HG02623 (cell line): ENCODE data around the gene GTF2A1.

Source experiments
- ATAC-seq: cut with Tn5 transposase; IDR thresholded peaks from one replicate; pipeline ENCODE4 v1.9.1; 2021; ENCODE audit warnings: moderate library complexity; ENCODE audit not compliant: unreplicated experiment

GTF2A1 gene

GRCh38 chr14:81179631-81180030, 41.1 kb downstream of the GTF2A1 start:
- no peak for ATAC-seq

DNA sequence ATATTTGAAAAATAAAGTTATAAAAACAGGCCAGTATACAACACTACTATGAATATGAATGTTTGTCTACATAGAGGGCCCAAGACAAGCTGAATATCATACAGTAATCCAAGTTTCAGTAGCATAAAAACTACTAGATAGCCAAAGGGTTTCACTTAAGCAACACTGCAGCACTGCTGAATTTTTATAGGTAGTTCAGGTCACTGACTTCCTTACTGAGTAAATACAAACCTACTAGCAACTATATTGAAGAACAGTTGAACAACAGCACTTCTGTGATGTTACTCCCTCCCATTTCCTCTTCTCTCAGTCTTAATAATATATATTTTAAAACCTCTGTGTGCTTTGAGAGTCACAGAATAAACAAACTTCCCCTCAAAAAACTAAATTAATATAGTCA, 42.7 kb downstream of the GTF2A1 start:
- peak; percentile 57 for ATAC-seq

DNA sequence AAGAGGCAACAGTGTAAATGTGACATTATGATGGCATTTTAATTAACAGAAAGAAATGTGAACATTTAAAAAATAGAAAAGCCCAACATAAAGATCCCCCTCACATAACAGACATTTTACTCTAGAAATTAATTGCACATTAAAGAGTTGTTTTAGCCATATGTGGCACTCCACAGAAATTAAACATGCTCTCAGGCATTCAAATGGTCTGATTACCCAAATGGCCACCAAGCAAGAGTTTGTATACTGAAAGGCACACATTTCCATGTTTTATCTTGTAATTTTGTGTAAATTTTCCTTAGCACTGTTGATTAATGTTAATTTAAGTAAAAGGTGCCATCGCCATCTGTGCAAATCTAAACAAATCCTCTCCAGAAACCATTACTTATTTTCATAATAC, 43.5 kb downstream of the GTF2A1 start:
- ATAC-seq = no peak

- ATAC-seq = no peak
Measured at GRCh38 chr14:81176241-81176640, 44.5 kb downstream of the GTF2A1 start.

GRCh38 chr14:81172881-81173280, 47.9 kb downstream of the GTF2A1 start:
- ATAC-seq = peak; percentile 27

- ATAC-seq = peak; percentile 23
Measured at GRCh38 chr14:81172353-81172752, 48.4 kb downstream of the GTF2A1 start.

GRCh38 chr14:81170829-81171195, 49.9 kb downstream of the GTF2A1 start:
- ATAC-seq = no peak

DNA sequence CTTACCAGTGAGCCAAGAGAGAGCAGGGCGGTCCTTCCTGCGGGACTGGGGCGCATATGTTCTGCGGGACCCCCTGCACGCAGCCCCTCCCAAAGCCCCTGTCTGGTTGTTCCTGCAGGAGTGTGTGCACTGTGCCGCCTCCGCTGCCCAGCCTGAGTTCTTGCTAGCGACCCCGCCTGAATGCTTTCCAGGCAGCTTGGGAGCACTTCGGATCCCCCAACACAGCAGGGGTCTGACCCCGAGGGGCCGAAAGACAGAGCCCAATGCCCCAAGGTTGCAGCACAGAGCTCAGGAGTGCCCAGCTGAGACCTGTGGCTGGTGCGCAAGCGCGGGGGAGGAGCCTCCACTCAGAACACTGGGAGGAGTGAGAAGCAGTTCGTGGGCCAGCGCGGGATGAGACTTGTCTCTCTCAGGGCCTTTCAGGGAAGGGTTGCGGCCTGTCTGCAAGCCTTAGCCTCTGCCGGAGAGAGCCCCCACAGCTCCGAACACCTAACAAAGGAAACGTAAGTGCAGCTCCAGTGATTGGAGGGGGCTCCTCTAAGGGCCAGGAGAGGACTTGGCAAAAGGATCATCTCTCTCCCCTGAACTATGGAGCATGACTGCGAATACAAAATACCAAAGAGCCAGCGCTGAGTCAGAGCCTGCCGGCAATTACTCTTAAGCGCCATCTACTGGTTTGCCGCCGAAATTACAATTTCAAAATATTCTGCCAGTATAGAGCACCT, 50.5 kb downstream of the GTF2A1 start:
- ATAC-seq = peak; percentile 94

- ATAC-seq = peak; percentile 6
Measured at GRCh38 chr14:81169711-81170103, 51.1 kb downstream of the GTF2A1 start.

DNA sequence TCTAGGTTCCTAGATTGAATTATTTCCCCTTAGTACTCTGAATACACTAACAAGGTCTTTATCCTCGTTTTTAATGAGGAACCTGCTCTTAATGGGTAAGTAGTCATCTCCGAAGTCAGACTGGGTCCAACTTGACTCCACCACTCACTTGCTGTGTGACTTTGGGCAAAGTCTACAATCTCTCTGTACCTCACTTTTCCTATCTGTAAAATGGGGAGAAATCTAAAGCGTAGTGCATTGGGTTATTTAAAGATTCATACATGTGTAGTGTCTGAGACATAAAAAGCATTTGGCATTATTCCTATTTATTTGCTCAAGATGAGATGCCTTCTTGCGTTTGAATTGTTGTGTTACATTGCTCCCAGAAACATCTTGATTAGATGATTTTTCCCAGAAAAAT, 51.5 kb downstream of the GTF2A1 start:
- no peak for ATAC-seq

DNA sequence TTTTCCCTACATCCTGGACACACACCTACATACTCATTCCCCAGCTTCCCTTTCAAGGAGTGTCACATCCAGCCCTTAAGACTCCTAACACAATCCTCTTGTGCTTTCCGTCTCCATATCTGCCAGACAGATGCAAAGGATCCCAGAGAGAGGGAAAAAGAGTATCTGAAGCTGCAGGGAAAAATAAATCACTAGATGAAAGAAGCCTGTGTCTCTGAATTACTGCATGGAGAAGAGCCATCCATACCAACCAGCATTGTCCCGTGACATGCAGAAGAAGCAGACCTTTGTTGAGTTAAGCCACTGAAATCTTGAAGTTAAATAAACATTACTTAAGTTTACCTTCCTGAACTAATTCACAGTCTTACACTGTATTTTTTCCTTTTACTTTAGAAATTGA, 54.6 kb downstream of the GTF2A1 start:
- ATAC-seq = no peak

- no peak for ATAC-seq
Measured at GRCh38 chr14:81165188-81165587, 55.6 kb downstream of the GTF2A1 start.

- ATAC-seq = peak; percentile 95
Measured at GRCh38 chr14:81164167-81164774, 56.5 kb downstream of the GTF2A1 start.

- no peak for ATAC-seq
Measured at GRCh38 chr14:81162941-81163340, 57.8 kb downstream of the GTF2A1 start.

- ATAC-seq = no peak
Measured at GRCh38 chr14:81161749-81162148, 59.0 kb downstream of the GTF2A1 start.

GRCh38 chr14:81161088-81161487, 59.7 kb downstream of the GTF2A1 start:
- ATAC-seq = no peak

- no peak for ATAC-seq
Measured at GRCh38 chr14:81157431-81157830, 63.3 kb downstream of the GTF2A1 start.

GRCh38 chr14:81153187-81153586, 67.6 kb downstream of the GTF2A1 start:
- ATAC-seq = no peak

DNA sequence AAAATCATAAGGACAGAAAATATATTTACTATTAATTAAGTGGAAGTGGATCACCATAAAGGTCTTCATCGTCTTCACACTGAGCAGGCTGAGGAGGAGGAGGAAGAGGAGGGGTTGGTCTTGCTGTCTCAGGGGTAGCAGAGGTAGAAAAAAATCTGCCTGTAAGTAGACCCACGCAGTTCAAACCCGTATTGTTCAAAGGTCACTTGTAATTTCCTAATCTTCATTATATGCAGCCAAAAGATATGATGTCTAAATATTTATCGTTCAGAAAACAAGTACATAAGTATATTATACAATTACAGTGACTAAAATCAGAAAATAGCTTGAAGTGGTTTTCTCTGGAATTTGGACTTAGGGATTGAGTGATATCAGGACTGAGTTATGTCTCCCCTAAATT, 72.1 kb downstream of the GTF2A1 start:
- no peak for ATAC-seq

DNA sequence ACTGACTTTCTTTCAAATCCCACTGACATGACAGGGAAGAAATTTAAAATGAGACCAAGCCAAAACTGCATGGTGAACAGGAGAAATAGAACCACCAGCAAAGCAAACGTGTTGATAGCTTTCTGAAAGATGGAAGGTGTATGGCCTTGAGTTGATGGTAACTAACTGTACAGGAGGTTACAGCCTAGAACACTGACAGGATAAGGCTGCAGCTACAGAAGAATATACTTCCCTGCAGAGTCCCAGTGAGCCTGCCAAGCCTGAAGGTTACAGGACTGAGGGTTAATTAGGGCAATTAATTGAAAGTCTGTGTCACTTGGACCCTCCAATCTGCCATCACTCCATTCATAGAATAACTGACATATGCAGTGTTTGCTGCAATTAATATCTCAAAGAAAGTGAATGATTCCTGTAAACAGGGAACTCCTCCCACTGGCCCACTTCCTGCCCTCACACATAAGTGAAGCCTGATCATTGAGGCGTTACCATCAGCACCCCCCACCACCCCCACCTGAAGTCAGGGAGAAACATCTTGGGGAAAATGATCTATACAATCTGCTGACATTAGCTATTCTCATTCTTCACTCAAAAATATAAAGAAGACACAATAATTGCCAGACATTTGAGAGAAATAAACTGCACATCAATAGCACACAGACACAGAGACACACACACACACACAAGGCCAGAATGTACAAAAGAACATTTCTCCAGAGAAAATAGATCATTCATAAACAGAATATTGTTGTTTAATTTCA, 73.4 kb downstream of the GTF2A1 start:
- ATAC-seq = peak; percentile 78

- ATAC-seq = no peak
Measured at GRCh38 chr14:81144824-81145603, 75.7 kb downstream of the GTF2A1 start.
